Measurements from ENCODE around the gene INSL3. TPM values are rescaled to one million over a fixed set of nuclear protein-coding genes. Genes with fewer than 3 reads are reported as not detected.

Gene INSL3
- polyA plus RNA-seq, 1 donor from 2014 or later, result not detected

DNA sequence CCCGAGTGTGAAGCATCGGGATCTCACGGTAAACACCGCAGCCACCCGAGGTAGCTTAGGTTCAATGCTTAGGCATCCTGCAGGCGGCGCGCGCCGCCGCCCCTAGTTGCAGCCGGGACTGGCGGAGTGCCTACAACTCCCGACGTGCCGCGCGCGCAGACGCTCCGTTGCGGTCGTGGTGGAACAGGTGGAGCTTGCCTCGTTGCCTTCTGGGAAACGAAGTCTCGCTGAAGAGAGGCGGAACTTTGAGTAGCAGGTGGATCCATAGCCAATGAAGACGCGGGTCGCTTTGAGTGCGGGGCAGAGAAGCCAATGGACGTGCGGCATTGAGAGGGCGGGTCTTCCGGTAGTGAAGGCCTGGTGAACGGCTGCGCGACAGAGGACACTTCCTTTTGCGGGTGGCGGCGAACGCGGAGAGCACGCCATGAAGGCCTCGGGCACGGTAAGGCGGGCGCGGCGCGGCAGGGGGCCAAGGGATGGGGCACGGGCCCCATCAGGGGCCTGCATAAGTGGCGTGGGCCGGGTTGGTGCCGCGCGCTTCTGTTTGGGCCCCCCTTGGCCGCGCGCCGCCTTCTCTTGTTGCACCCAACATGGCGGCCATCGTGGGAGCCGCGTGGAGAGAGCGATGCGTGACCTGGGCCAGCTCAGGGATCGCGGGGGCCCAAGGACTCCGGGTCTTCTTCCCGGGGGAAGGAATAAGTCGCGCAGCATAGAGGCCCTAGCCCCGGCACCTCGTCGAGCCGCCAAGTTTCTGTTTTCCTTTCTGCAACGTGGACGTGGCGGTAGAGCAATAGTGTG, 38.4 kb upstream of the INSL3 start, which contains the start of gene RPL18A:
Gene RPL18A (plus strand): TSS at position 378 of the 798 bp plus-strand sequence. CDS start 47 bp downstream, at position 425.
- H3K79me2 ChIP-seq (replicated peaks; ENCODE audit: insufficient read depth, low read length), result peaks cover 21% of the 10 kb centered on the region
- no peaks in the 10 kb centered on the region for H3K27me3 ChIP-seq (ENCODE audit: insufficient read depth, low read depth, low read length)
- peak within 1 kb of the TSS; percentile 36 for H2AFZ ChIP-seq (ENCODE audit: low read depth, low read length)

DNA sequence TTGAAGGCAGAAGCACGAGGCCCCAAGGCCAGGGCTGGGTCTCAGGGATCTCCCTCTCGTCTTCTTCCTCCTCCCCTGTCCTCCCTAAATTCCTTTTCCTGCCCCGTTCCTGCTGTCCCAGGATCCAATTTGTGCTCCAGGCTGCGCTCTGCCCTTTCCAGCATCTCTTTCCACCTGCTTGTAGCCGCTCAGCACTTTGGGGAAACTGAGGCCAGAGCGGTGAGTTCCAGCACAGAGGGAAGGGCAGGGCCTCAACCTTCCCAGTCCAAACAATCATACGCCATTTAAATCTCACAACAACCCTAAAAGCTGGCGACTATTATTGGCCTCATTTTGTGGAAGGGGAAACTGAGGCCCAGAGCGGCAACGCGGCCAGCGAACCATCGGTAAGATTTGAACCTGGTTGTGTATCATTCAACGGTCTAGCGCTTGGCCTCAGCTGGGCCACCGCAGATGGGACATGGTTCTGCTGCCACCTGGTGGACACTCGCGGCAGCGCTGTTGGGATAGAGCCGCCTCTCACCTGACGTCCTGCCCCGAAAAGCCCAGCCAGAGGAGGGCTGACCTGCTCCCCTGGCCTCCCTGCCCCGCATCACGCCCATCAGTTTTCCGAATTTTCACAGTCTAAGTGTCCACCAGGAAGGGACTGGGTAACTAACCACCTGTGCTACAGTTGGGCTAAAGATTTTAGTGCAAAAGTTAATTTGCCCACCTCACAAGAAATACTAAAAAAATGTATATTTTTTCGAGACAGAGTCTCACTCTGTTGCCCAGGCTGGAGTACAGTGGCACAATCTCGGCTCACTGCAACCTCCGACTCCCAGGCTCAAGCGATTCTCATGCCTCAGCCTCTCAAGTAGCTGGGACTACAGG, 34.2 kb upstream of the INSL3 start:
- Histone ChIP-seq H3K9me3 (ENCODE audit: low read length) (no peaks in the 10 kb centered on the region), H3K27ac (ENCODE audit: low read length) (no peak overlapping the region), H3F3A (ENCODE audit: insufficient read depth, low read length, poor library complexity, severe bottlenecking) (no peaks in the 10 kb centered on the region), H3K4me2 (ENCODE audit: low read length) (no peak overlapping the region), H3K27me3 (ENCODE audit: insufficient read depth, low read depth, low read length) (no peaks in the 10 kb centered on the region), H4K20me1 (ENCODE audit: insufficient read depth) (peaks cover under 1% of the 10 kb centered on the region), H3K79me2 (replicated peaks; ENCODE audit: insufficient read depth, low read length) (peaks cover 8% of the 10 kb centered on the region), H3K36me3 (ENCODE audit: insufficient read depth, low read length) (no peaks in the 10 kb centered on the region), H3K9me2 (ENCODE audit: insufficient read depth, low read length) (no peaks in the 10 kb centered on the region), H3K4me3 (ENCODE audit: low read length) (no peak overlapping the region), H3K9ac (ENCODE audit: low read length) (no peak overlapping the region), H2AFZ (ENCODE audit: low read depth, low read length) (no peak overlapping the region)
- TF ChIP-seq POLR2AphosphoS5 (IDR thresholded peaks at IDR 0.05) (no peak), SMC3 (conservative IDR thresholded peaks at IDR 0.05; ENCODE audit: poor library complexity) (peak; percentile 91), EP300 (conservative IDR thresholded peaks at IDR 0.05; ENCODE audit: poor library complexity, severe bottlenecking) (no peak), RAD21 (conservative IDR thresholded peaks at IDR 0.05) (peak; percentile 96), TAF1 (IDR thresholded peaks at IDR 0.05; ENCODE audit: low read depth) (no peak)
- TF ChIP-seq, protein P1, sequence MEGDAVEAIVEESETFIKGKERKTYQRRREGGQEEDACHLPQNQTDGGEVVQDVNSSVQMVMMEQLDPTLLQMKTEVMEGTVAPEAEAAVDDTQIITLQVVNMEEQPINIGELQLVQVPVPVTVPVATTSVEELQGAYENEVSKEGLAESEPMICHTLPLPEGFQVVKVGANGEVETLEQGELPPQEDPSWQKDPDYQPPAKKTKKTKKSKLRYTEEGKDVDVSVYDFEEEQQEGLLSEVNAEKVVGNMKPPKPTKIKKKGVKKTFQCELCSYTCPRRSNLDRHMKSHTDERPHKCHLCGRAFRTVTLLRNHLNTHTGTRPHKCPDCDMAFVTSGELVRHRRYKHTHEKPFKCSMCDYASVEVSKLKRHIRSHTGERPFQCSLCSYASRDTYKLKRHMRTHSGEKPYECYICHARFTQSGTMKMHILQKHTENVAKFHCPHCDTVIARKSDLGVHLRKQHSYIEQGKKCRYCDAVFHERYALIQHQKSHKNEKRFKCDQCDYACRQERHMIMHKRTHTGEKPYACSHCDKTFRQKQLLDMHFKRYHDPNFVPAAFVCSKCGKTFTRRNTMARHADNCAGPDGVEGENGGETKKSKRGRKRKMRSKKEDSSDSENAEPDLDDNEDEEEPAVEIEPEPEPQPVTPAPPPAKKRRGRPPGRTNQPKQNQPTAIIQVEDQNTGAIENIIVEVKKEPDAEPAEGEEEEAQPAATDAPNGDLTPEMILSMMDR (IDR thresholded peaks at IDR 0.05; ENCODE audit: poor library complexity, severe bottlenecking), result peak; percentile 96

More for the DNA sequence above, 38.4 kb upstream of the INSL3 start, which contains the start of gene RPL18A:
- peak; percentile 99 for TF ChIP-seq MXI1 (conservative IDR thresholded peaks at IDR 0.05; ENCODE audit: poor library complexity, severe bottlenecking)
- peak; percentile 97 for TF ChIP-seq POLR2AphosphoS5 (IDR thresholded peaks at IDR 0.05)
- TF ChIP-seq, protein P1 (IDR thresholded peaks at IDR 0.05; ENCODE audit: poor library complexity, severe bottlenecking), result peak; percentile 99
- TF ChIP-seq SMC3 (conservative IDR thresholded peaks at IDR 0.05; ENCODE audit: poor library complexity), result peak; percentile 85
- no peak for TF ChIP-seq EP300 (conservative IDR thresholded peaks at IDR 0.05; ENCODE audit: poor library complexity, severe bottlenecking)
- TF ChIP-seq RAD21 (conservative IDR thresholded peaks at IDR 0.05), result peak; percentile 80
- TF ChIP-seq TAF1 (IDR thresholded peaks at IDR 0.05; ENCODE audit: low read depth), result peak; percentile 97
- TF ChIP-seq, protein P2, sequence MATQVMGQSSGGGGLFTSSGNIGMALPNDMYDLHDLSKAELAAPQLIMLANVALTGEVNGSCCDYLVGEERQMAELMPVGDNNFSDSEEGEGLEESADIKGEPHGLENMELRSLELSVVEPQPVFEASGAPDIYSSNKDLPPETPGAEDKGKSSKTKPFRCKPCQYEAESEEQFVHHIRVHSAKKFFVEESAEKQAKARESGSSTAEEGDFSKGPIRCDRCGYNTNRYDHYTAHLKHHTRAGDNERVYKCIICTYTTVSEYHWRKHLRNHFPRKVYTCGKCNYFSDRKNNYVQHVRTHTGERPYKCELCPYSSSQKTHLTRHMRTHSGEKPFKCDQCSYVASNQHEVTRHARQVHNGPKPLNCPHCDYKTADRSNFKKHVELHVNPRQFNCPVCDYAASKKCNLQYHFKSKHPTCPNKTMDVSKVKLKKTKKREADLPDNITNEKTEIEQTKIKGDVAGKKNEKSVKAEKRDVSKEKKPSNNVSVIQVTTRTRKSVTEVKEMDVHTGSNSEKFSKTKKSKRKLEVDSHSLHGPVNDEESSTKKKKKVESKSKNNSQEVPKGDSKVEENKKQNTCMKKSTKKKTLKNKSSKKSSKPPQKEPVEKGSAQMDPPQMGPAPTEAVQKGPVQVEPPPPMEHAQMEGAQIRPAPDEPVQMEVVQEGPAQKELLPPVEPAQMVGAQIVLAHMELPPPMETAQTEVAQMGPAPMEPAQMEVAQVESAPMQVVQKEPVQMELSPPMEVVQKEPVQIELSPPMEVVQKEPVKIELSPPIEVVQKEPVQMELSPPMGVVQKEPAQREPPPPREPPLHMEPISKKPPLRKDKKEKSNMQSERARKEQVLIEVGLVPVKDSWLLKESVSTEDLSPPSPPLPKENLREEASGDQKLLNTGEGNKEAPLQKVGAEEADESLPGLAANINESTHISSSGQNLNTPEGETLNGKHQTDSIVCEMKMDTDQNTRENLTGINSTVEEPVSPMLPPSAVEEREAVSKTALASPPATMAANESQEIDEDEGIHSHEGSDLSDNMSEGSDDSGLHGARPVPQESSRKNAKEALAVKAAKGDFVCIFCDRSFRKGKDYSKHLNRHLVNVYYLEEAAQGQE (IDR thresholded peaks at IDR 0.05; ENCODE audit: borderline replicate concordance), result peak; percentile 90
- no peak for TF ChIP-seq EZH2 (IDR thresholded peaks at IDR 0.05; ENCODE audit: borderline replicate concordance, insufficient read depth, low read length, poor library complexity, severe bottlenecking)
- H3K4me3 ChIP-seq (ENCODE audit: low read length), result peak within 1 kb of the TSS; percentile 99
- H3K9me2 ChIP-seq (ENCODE audit: insufficient read depth, low read length), result no peaks in the 10 kb centered on the region
- H3K27ac ChIP-seq (ENCODE audit: low read length), result peak within 1 kb of the TSS; percentile 72
- H3K36me3 ChIP-seq (ENCODE audit: insufficient read depth, low read length), result no peaks in the 10 kb centered on the region
- peak within 1 kb of the TSS; percentile 93 for H3K9ac ChIP-seq (ENCODE audit: low read length)
- no peaks in the 10 kb centered on the region for H3F3A ChIP-seq (ENCODE audit: insufficient read depth, low read length, poor library complexity, severe bottlenecking)
- H3K4me2 ChIP-seq (ENCODE audit: low read length), result peak within 1 kb of the TSS; percentile 95
- H4K20me1 ChIP-seq (ENCODE audit: insufficient read depth), result peaks cover 4% of the 10 kb centered on the region
- no peaks in the 10 kb centered on the region for H3K9me3 ChIP-seq (ENCODE audit: low read length)
